Skeletal muscle tissue (tissue), 4 donors: Measurements from ENCODE around the gene TTC21B. TPM values are rescaled to one million over a fixed set of nuclear protein-coding genes. Genes with fewer than 3 reads are reported as not detected.
"Not testable (repeated sequence)": the region's sequence is repeated elsewhere in the genome, so short reads cannot be mapped to it uniquely, and the experiment has no call there.

Experiments
- H3K27ac ChIP-seq: one replicate; pipeline ENCODE4 v1.7.0; 2013; ENCODE audit warnings: mild to moderate bottlenecking, low read depth, low read length, inconsistent platforms
- H3K27me3 ChIP-seq, 3 donors: one replicate each; pipeline ENCODE4 v1.7.0; 2013; ENCODE audit warnings: low read length in 3 of 3; ENCODE audit not compliant: control insufficient read depth in 3 of 3, insufficient read depth in 3 of 3
- H3K36me3 ChIP-seq, 3 donors: one replicate each; pipeline ENCODE4 v1.7.0; 2013; ENCODE audit warnings: low read length in 3 of 3; ENCODE audit not compliant: control insufficient read depth in 3 of 3, insufficient read depth in 3 of 3
- H3K4me1 ChIP-seq, 3 donors: one replicate each; pipeline ENCODE4 v1.7.0; 2013; ENCODE audit warnings: low read length in 3 of 3, mild to moderate bottlenecking in 3 of 3; ENCODE audit not compliant: control insufficient read depth in 3 of 3, insufficient read depth in 3 of 3
- H3K4me3 ChIP-seq, 3 donors: one replicate each; pipeline ENCODE4 v1.7.0; 2013; ENCODE audit warnings: low read length in 3 of 3
- H3K9ac ChIP-seq, 3 donors: one replicate each; pipeline ENCODE4 v1.7.0; 2013; ENCODE audit warnings: low read length in 3 of 3, mild to moderate bottlenecking in 3 of 3, moderate library complexity in 2 of 3, low read depth in 1 of 3
- H3K9me3 ChIP-seq, 3 donors: one replicate each; pipeline ENCODE4 v1.7.0; 2013; ENCODE audit warnings: low read length in 3 of 3; ENCODE audit not compliant: control insufficient read depth in 3 of 3
- total RNA-seq: library from RNA; depleted of rRNA; stranded (reverse); fragments of >200 nt; gene quantifications from one replicate; pipeline ENCODE4 v1.2.3, GENCODE V29; 2014
- donor health status: Osteomylitis.

The TTC21B gene
- total RNA-seq, 1 donor from 2014 or later = 50.1 TPM

GRCh38 chr2:165874445-165875039 lies 79.0 kb downstream of the TTC21B start:
- peaks cover 2 to 19% (median 9%) of the 10 kb centered on the region in 3 donors for H3K36me3 ChIP-seq
- no peak overlapping the region for H3K4me3 ChIP-seq
- no peak overlapping the region for H3K9ac ChIP-seq

GRCh38 chr2:165872101-165872791 lies 81.3 kb downstream of the TTC21B start:
- Histone ChIP-seq H3K4me3 (no peak overlapping the region), H3K36me3 (peaks cover 0 to 7% (median 5%) of the 10 kb centered on the region in 3 donors), H3K4me1 (no peaks in the 10 kb centered on the region), H3K9me3 (no peaks in the 10 kb centered on the region), H3K27me3 (no peaks in the 10 kb centered on the region), H3K27ac (no peak overlapping the region), H3K9ac (no peak overlapping the region)

More at GRCh38 chr2:165874445-165875039, 79.0 kb downstream of the TTC21B start:
- Histone ChIP-seq H3K4me1 (no peaks in the 10 kb centered on the region), H3K9me3 (no peaks in the 10 kb centered on the region), H3K27ac (no peak overlapping the region), H3K27me3 (no peaks in the 10 kb centered on the region)

GRCh38 chr2:165871025-165871424 lies 82.6 kb downstream of the TTC21B start:
- Histone ChIP-seq H3K4me3 (no peak overlapping the region), H3K9me3 (no peaks in the 10 kb centered on the region), H3K9ac (no peak overlapping the region), H3K27me3 (no peaks in the 10 kb centered on the region), H3K27ac (no peak overlapping the region), H3K36me3 (peaks cover 0 to 4% (median 2%) of the 10 kb centered on the region in 3 donors), H3K4me1 (no peaks in the 10 kb centered on the region)

GRCh38 chr2:165870346-165870745 lies 83.2 kb downstream of the TTC21B start:
- H3K4me3 ChIP-seq = no peak overlapping the region
- no peak overlapping the region for H3K9ac ChIP-seq
- peaks cover 0 to 4% (median 2%) of the 10 kb centered on the region in 3 donors for H3K36me3 ChIP-seq
- H3K27ac ChIP-seq = no peak overlapping the region
- H3K9me3 ChIP-seq = no peaks in the 10 kb centered on the region
- no peaks in the 10 kb centered on the region for H3K4me1 ChIP-seq
- H3K27me3 ChIP-seq = no peaks in the 10 kb centered on the region

- no peaks in the 10 kb centered on the region for H3K36me3 ChIP-seq
Measured at GRCh38 chr2:165868211-165868610, 85.4 kb downstream of the TTC21B start.

DNA sequence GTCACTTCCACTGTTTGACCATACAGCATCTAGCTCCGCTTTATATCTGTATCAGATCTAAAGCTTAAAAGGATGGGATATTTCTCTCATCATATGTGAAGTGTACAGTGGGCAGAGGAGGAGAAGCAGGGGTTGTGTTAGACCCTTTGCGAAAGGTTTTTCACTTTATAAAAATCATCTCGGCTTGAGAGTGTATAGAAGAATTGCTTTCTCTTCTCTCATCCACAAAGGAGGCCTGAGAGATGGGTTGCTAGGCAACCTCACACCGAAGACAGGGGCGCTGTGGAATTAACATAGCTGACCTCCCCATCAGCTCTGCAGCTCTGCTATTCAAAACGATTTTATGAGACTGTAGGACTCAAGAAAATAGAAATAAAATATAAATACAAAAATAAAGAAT lies 89.3 kb downstream of the TTC21B start:
- Histone ChIP-seq H3K36me3 (no peaks in the 10 kb centered on the region), H3K9ac (no peak overlapping the region), H3K4me1 (no peaks in the 10 kb centered on the region), H3K27ac (no peak overlapping the region), H3K9me3 (no peaks in the 10 kb centered on the region), H3K27me3 (no peaks in the 10 kb centered on the region), H3K4me3 (no peak overlapping the region)

More at GRCh38 chr2:165868211-165868610, 85.4 kb downstream of the TTC21B start:
- Histone ChIP-seq H3K27ac (no peak overlapping the region), H3K9ac (no peak overlapping the region), H3K4me3 (no peak overlapping the region), H3K9me3 (no peaks in the 10 kb centered on the region), H3K4me1 (no peaks in the 10 kb centered on the region), H3K27me3 (no peaks in the 10 kb centered on the region)

DNA sequence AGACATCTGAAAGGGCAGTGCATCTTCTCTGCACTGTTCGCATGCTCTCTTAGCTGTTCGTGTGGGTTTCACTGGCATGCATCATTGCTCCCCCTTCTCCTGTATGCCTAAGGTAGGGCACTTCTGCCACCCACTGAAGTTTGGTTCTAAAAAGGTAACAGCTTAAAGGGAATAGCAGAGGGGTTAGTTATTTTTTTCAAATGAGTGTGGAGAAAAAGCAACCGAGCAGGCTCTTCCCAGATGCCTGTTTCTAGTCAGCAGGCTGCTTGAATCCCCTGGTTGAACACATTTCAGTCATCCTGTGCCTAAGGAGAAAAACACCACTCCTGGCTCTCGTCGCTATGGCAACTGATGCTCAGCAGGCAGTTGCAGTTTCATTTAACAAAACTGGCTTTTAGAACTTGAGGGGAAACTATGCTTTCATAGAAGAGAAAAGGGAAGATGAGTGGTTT lies 89.7 kb downstream of the TTC21B start:
- Histone ChIP-seq H3K36me3 (no peaks in the 10 kb centered on the region), H3K4me3 (no peak overlapping the region), H3K27me3 (no peaks in the 10 kb centered on the region), H3K4me1 (no peaks in the 10 kb centered on the region), H3K9me3 (no peaks in the 10 kb centered on the region), H3K27ac (no peak overlapping the region), H3K9ac (no peak overlapping the region)

DNA sequence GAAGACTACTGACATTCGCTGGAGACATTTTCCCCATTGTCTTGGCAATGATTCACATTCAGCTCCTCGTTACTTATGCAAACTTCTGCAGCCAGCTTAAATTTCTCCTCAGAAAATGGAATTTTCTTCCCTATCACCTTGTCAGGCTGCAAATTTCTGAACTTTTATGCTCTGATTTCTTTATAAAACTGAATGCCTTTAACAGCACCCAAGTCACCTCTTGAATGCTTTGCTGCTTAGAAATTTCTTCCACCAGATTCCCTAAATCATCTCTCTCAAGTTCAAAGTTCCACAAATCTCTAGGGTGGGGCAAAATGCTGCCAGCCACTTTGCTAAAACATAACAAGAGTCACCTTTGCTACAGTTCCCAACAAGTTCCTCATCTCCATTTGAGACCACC lies 92.5 kb downstream of the TTC21B start:
- not testable (repeated sequence) for H3K36me3 ChIP-seq, H3K9me3 ChIP-seq, H3K9ac ChIP-seq, H3K27me3 ChIP-seq, H3K4me3 ChIP-seq, H3K27ac ChIP-seq, H3K4me1 ChIP-seq

DNA sequence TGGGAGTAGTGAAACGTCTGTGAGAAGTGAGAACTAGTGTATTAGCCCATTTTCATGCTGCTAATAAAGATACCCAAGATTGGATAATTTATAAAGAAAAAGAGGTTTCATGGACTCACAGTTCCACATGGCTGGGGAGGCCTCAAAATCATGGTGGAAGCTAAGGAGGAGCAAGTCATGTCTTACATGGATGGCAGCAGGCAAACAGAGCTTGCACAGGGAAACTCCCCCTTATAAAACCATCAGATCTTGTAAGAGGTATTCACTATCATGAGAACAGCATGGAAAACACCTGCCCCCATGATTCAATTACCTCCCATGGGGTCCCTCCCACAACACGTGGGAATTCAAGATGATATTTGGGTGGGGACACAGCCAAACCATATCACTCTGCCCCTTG lies 93.9 kb downstream of the TTC21B start:
- H3K9me3 ChIP-seq, H3K9ac ChIP-seq, H3K4me3 ChIP-seq, H3K4me1 ChIP-seq, H3K36me3 ChIP-seq, H3K27ac ChIP-seq, H3K27me3 ChIP-seq: not testable (repeated sequence)

DNA sequence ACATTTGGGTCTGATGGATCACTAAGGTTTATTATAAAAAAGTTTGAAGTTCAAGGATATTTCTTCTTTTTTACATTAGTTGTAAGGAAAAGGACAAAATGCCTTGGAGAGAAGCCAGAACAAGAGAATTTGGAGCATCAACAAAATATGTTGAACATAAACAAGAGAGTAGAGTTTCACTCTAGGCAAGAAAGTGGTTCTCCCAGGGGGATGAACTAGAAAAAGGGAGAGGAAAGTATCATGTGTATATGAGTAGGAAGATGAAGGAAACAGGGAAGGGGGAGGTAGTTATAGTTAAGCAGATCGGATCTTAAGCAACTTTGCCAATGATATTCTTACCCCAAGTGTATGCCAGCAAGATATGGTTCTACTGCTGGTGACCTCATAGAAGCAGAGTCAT lies 95.7 kb downstream of the TTC21B start:
- H3K4me1 ChIP-seq = no peaks in the 10 kb centered on the region
- H3K36me3 ChIP-seq = no peaks in the 10 kb centered on the region
- peaks cover 0 to 4% (median 1%) of the 10 kb centered on the region in 3 donors for H3K9me3 ChIP-seq
- no peak overlapping the region for H3K4me3 ChIP-seq
- H3K9ac ChIP-seq = no peak overlapping the region
- no peaks in the 10 kb centered on the region for H3K27me3 ChIP-seq
- no peak overlapping the region for H3K27ac ChIP-seq
